GM18951 (cell line): ENCODE data around the gene TXNRD3.

Source experiments
- POLR2A ChIP-seq: IDR thresholded peaks from 4 replicates; pipeline ENCODE4 v1.6.1; 2011; ENCODE audit warnings: mild to moderate bottlenecking; ENCODE audit not compliant: insufficient read length, insufficient read depth; ENCODE audit errors: extremely low read depth
- in situ Hi-C: fragments of 300-500 bp; cut with MboI; formaldehyde crosslinking; loops from one replicate; pipeline ENCODE4 v1.12.0; 2022; ENCODE audit warnings: low sequenced_read_pairs, mixed read lengths, inconsistent platforms; ENCODE audit not compliant: unreplicated experiment

Gene TXNRD3

DNA sequence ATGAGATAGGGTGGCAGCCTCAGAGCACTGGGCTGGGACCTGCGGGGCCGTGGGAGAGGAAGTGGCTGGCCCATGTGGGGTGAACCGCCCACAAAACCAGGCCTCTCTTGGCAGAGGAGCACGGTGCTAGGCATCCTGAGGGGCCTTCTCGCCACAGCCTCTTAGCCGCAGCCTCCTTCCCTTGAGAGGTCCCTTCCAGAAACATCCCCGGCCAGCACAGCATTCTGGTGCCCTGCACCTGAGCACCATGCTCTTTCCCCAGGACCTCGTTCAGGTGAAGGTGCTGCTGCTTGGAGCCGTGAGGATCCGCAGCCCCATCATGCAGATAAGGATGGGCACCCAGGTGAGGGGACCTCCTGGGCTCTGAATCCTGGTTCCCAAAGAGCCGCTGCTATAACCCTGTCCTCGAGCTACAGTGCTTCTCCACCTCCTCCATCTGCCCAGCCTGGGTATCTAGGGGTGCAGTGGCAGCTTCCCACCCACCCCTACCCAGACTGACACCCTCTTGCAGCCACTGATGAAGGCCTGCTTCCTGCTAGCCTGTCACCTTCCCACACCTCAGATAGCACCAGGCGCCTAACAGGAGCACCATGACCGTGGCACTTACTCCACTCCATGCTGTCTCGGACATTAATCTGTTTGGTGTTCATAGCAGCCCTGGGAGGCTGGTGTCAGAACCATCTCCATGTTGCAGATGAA lies 11.2 kb upstream of the TXNRD3 start:
- in situ Hi-C loops = no loop called here
- no peak for TF ChIP-seq POLR2A

DNA sequence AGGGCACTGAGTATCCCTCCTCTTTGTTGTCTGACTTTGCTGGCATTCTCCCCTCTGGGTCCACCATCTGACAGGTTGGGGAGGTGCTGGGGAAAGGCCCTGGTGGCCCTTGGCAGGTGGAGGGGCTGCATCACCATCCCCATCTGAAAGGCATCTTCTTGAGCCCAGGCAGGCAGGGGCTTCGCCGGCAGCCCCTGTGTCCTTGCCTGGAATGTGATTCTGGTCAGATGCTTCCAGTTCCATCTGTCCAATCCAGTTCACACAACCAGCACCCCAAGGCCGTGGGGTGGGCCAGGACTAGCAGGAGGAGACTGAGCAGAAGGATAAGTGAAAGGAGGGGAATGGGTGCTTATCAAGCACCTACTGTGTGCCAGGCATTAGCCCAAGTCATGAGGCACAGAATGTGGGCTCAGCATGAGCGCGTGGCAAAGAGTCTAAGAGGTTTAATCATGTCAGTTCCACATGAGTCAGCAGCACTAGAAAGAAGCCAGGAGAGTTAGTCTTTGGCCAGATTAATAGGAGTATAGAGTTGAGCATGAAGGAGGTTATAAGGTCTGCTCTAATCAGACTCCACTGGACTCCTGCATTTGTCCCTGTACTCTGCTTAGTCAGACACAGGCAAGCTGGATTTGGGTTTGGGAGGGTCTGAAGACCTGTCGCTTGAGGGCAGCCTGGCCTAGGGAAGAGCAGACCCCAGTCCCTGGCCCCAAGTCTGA lies 10.5 kb upstream of the TXNRD3 start:
- in situ Hi-C loops = no loop called here

DNA sequence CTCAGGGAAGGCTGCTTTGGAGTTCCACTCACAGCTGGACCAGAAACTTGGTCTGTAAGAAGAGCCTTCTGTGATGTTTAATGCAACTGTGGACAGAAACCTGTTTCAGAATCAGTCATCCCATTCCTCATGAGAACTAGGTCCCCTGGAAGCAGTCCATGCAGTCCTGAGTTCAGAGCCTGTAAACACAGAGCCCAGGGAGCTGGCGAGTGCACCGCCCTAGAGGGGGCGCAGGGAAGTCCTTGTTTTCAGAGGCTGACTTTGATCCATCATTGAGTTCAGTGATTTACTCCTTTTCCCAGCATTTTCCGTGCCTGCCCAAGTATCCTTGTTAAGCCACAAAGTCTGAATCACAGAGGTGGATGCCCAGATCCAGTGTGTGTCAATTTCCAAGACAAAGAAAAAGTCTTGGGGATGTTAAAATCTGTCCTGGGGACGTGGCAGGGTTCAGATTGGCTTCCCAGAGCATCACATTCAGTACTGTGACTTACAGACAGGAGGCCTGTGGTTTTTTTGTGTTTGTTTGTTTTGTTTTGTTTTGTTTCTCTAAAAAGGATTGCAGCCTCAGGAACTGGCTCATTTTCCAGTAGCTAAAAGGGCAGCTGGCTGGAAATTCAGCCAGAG lies 9.8 kb upstream of the TXNRD3 start:
- TF ChIP-seq POLR2A = no peak
- in situ Hi-C loops = no loop called here

More for the DNA sequence above, 10.5 kb upstream of the TXNRD3 start:
- TF ChIP-seq POLR2A = no peak

DNA sequence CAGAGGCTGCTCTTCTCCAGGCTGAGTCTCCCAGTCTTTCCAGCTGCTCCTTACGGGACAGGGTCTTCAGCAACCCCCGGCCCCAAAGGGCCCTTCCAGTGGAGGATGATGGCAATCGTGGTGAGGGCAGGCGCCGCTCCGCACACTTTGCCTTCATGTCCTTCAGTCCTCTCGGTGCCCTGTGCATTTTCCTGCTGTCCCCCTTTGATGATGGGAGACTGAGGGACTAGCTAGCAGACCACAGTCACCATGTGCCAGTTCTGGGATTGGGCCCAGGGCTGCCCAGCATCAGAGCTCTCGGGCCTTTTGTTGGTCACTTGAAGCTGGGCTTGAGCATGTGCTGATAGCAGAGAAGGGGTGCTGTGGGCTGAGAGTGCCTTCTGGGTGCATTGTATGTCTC lies 8.8 kb upstream of the TXNRD3 start:
- no peak for TF ChIP-seq POLR2A
- in situ Hi-C loops = no loop called here

DNA sequence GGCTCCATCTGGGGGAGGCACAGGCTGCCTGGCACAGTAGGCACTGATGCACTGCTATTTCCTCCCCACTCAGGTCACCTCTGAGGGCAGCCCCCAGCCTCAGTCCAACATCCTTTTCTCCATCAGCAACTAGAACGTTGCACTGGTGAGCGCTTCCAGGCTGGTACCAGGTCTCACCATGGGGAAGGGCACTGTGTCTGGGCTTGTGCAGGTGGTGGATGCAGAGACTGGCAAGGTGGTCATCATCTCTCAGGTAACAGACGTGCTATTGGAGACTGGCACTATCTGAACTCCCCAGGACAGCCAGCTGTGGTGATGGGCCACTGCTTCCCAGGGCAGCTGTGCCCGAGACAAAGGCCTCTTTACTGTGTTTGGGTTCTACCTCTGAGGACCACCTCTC lies 8.3 kb upstream of the TXNRD3 start:
- TF ChIP-seq POLR2A = no peak
- in situ Hi-C loops = no loop called here

DNA sequence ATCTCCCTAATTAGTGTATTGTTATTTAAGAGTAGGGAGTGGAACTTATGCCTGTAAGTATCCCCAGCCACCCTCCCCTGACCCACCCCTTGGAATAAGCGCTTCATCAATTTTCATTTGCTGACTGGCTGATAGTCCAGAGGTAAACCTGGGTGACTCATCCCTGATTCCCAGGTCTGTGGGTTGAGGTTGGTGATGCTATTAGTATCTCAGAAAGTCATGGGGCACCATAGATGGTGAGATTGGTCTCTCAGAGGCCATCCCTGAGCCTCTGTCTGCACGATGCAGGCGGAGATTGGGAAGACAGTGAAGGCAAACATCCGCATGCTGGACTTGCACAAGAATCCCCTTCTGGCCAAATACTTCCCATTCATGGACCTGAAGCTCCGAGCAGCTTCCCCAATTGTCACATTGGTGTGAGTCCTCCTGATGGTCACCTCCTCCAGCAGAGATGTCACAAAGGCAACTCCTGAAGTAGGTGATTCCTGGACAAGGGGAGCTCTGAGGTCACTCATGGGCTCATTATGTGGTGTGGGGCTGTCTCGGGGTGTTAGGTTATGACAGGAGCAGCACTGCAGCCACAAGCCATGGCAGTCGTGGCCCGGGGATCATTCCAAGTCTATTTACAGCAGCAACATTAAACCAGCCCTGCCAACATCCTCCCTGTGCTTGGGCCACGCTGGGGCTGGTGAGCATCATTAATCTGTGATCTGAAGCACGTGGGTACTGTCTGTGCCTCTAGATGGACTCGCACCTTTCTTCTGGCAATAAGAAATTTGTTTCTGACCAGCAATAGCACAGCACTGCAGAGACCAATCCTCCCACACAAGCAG lies 6.8 kb upstream of the TXNRD3 start:
- in situ Hi-C loops = no loop called here

DNA sequence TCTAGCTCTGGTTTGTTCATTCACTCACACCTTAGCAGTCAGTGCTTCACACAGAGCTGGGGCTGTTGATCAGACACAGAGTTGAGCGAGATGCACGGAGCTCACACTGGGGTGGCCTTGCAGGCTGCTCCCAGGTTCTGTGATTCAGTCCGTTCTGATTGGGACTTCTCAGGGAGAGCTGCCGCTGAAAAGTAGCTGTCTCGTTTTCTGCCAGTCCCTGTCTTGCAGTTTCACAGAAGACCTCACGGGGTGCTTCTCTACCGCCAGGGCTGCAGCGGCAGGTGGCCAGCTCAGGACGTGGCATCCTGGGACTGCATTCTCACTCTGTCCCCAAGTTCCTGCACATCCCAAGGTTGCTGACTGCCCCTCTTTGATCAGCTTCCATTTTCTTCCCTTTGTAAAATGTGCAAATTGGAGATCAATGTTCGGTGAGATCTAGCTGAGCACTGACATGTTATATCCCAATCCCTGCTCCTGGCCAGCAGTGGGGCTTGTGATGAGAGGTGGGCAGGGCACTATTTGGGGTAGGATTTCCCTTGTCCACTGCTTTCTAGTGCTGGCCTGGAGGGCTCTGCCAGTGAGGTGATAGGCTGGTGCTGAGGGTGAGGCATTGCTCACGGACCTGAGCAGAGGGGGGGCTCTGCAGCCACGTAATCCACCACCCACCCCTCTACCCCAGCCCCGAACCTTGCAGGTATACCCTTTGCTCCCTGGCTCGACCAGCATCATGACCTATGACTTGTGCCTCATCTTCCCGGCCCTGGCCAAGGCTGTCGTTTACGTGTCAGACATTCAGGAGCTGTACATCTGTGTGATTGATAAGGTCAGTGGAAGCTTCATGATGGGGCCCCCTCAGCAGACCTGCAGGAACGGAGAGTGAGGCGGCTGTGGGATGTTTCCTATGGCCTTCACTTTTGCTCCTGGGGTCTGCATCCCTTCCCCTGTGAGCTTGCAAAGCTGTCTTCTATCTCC lies 5.3 kb upstream of the TXNRD3 start:
- in situ Hi-C loops = no loop called here
- TF ChIP-seq POLR2A = no peak

More for the DNA sequence above, 6.8 kb upstream of the TXNRD3 start:
- no peak for TF ChIP-seq POLR2A

DNA sequence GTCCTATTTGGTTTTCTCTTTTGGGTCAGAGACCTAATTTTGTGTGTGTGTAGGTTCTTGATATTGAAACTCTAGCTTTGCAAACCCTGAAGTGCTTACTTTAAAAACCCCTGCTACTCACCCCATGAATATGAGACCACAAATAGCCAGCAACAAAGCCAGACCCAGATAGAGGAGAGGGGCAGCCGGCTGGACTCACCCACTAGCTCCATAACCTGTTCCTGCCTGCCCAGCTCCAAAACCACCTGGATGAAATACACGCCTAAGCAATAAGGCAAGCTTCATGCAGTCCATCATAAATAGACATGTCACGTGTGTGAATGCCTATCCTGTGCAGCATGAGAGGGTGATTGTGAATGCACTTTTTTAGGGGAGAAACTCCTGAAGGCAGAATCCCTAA lies 3.7 kb upstream of the TXNRD3 start:
- in situ Hi-C loops = no loop called here
- TF ChIP-seq POLR2A = no peak

DNA sequence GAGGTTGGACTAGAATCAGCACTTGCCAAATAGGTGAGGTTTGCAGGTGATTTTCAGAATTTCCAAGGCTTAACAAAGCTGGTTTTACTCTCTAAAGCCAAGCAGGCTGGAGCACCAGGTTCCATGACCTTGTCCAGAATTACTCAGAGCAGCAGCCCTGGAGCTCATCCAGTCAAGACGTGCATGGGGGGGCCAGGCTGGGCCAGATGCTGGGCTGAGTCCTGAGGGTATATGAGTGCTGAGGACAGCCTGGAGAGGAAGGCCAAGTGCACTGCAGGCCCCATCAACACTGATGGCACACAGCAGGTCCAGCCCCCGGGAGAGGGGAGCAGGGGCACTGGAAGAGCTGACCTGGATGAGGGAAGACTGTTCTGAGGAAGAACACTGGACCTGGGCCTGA lies 3.0 kb upstream of the TXNRD3 start:
- no peak for TF ChIP-seq POLR2A
- in situ Hi-C loops = no loop called here

DNA sequence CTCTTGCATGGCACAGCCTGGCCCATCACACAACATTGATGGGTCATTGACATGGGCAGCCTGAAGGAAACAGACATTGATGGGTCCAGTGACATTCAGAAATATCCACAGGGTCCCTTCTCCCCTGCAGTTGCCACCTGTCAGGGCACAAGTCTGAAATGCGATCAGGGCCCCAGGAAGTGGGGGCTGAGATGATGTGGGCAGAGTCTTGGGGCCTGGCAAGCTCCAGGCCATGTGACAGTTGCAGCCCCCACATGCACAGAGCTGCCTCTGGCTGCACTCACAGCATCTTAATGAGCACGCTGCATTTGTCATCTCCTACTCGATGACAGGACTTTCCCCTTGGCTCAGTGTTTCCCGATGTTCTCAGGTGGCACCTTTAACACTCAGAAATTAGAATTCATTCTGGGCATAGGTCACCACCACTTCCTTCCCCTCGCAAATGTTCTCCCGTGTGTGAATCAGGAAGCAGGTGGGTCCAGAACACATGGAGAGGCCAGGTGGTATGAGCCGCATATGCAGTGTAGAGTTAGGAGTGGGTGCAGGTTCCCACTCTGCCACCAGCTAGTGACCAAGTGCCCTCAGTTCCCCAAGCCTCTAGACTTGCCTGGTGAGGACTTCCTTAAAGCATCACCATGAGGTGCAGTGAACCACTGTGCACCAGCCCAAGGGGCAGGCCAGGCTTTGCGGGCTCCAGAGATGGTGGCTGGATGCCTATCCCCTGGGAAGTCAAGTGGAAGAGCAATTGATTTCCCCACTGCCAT lies 1.6 kb upstream of the TXNRD3 start:
- in situ Hi-C loops = no loop called here
- TF ChIP-seq POLR2A = no peak

DNA sequence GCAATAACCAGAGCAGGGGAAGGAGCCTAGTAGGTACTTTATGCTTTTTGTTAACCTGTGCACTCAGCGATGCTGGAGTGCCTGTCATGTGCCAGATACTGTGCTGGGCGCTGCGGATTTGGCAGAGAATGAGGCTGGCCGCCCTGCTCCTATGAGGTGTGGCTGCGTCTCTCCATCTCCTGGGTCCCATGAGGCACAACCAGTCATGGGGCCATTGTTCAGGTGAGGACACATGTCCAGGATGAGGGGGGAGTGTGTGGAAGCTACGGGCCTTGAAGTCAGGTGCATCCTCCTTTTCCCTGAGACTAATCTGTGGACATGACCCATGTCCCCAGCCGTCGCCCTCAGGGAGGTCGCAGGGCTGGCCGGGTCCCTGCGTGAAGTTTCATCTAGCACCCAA lies 963 bp upstream of the TXNRD3 start:
- TF ChIP-seq POLR2A = no peak
- in situ Hi-C loops = no loop called here
